ENCODE measurements around the gene NRXN3.
A peak's percentile ranks its signal among the peaks of the same experiment; 100 is the strongest.

The NRXN3 gene

DNA sequence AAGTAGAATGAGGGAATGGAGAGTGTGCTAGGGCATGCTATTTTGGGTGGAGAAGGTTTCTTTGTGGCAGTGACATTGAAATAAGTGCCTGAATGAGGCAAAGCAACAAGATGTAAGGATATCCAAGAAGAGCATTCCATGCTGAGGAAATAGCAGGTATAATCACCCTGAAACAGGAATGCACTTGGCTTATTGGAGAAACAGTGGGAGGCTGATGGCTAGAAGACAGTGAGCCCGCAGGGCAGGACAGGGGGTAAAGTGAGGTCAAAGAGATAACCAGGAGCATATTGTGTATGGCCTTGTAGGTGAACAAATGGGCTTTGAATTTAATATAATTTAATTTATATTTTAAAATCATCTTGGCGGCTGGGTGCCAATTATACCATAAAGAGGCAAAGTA is 1164.1 kb downstream of the NRXN3 start:
- intact Hi-C loops (cut with DNase I), result no loop called here
- DNase-seq, result no peak

DNA sequence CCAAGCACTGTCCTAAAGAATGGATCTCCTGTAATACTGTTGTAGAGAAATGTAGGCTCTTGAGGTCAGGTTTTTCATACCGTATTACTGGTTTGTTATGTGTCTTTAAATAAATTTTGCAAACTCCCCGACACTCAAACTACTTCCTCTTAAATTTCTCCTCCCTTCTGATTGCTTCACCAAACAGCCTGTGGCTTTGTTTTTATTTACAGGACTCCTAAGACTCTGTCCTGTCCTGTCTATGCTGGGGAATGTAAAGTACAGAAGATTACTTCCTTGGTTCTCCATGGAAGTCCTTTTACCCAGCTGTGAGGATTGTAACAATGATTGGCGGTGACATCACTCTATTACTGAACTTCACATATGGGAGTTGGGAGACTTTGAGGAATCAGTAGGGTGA is 1167.6 kb downstream of the NRXN3 start:
- DNase-seq, result no peak
- intact Hi-C loops (cut with DNase I), result no loop called here

DNA sequence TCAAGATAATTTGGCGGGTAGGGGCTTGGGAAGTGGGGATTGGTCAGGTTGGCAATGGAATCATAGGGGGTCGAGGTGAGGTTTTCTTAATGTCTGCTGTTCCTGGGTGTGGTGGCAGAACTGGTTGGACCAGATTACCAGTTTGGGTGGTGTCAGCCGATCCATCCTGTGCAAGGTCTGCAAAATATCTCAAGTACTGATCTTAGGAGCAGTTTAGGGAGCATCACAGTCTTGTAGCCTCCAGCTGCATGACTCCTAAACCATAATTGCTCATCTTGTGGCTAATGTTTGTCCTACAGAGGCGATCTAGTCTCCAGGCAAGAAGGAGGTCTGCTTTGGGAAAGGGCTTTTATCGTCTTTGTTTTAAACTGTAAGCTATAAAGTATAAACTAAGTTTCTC is 1172.8 kb downstream of the NRXN3 start:
- intact Hi-C loops (cut with DNase I), result no loop called here
- no peak for DNase-seq

DNA sequence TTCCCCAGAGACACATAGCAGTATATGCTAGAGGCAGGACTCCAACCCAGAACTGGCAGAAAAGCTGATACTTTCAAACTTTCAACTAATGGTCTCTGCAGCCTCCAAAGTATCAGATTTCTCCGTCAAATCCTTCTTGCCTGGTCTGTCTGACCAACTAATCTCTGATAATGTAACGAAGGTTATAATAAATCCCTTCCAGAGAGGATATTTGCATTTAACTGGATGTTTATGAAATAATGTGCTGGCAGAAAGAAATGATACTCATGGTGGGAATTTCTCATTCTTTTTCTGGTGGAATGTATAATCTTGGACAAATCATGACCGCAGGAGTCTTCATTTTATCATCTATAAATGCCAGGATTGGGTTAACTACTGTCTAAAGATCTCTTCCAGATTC is 1180.8 kb downstream of the NRXN3 start:
- intact Hi-C loops (cut with DNase I), result no loop called here
- DNase-seq, result no peak

DNA sequence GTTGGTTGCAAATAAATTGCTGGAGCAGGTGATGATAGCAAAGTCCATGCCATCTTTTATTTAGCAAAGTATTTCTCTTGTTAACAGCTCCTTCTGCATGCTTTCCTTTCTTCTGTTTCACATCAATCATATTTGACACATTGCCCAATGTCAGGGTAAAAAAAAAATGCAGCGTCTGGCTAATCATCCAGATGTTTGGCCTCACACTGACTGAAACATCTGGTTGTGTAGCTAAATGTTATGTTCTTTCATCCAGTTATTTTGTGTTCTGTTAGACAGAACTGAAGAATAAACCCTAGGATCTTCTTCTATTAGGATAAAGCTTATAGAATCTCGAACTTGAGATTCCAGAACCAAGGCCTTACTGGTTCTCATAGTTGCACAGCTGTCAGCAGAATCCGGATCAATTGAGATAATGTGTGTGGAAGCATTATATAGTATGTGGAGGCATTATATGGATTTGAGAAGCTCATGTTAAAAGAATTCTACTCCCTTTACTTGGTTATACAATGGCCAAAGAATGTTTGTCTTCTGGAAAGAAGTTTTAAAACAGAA is 1182.0 kb downstream of the NRXN3 start:
- intact Hi-C loops (cut with DNase I), result no loop called here
- DNase-seq, result no peak

DNA sequence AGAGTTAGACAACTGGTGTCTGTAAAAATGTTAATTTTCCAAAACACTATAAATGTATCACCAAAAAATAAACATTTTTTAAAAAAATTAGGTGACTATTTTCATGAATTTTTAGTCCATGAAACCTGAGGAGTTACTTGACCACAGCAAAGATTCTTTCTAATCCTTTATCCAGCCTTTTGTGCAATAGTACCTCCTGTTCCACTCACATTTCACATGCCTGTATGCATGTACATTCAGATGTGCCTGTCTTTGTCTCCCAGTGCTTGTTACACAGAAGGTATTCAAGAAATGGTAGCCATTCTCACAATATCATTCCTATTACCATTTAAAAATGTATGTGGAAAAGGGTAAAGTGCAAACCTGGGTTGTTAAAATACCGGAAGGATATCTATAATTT is 1184.2 kb downstream of the NRXN3 start:
- intact Hi-C loops (cut with DNase I), result no loop called here
- DNase-seq, result no peak

DNA sequence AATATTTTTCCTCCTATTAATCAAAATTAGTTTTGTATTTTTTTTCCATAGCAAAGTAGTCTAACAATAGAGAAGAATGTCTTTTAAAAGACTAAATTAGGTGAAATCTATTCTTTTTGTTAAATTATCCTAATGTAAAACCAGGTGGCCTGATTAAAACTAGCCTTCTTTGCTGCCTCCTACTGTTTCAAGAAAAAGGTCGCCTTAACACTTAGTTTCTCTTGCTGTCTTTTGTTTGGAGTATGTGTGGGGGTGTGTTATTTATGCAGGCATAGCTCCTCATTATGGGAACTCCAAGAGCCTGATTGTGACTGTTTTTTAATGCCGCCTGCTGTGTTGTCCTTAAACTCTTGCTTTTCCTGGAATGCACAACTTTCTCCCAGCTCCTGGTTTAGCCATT is 1185.9 kb downstream of the NRXN3 start:
- DNase-seq, result no peak
- intact Hi-C loops (cut with DNase I), result no loop called here

DNA sequence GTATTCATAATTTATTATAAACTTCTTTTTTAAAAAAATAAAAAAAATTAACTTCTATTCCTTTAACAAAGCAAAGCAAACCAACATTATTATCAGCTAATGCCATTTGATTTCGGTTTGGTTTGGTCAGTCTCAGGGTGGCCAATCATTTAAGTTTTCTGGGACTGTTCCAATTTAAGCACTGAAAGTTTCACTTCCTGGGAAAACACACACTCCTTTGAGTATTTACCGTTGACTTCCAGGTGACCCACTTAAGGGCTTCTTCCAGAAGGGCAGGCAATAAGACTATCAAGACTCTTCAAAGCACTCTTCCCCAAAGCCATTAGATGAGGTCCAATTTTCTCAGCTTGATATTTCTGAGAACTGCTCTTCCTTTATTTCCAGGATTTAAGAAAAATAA is 1187.1 kb downstream of the NRXN3 start:
- intact Hi-C loops (cut with DNase I), result no loop called here
- no peak for DNase-seq

DNA sequence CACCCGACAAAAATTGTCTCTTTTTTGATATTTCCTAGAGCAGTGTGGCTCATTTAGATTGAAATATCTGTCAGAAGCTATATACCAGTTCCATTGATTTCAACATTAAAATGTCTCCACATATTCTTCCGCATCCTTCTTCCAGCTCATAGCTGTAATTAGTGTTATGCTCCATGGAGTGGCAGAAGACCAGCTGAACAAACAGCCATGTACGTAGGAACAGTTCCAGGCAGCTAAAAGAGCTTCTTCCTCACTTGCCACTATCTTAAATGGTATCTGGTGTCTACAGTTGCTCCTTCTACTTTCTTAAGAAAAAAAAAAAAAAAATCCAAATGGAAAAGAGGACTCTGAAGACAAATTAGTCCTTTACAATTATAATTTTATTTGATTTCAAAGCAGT is 1193.1 kb downstream of the NRXN3 start:
- DNase-seq, result no peak
- intact Hi-C loops (cut with DNase I), result no loop called here

DNA sequence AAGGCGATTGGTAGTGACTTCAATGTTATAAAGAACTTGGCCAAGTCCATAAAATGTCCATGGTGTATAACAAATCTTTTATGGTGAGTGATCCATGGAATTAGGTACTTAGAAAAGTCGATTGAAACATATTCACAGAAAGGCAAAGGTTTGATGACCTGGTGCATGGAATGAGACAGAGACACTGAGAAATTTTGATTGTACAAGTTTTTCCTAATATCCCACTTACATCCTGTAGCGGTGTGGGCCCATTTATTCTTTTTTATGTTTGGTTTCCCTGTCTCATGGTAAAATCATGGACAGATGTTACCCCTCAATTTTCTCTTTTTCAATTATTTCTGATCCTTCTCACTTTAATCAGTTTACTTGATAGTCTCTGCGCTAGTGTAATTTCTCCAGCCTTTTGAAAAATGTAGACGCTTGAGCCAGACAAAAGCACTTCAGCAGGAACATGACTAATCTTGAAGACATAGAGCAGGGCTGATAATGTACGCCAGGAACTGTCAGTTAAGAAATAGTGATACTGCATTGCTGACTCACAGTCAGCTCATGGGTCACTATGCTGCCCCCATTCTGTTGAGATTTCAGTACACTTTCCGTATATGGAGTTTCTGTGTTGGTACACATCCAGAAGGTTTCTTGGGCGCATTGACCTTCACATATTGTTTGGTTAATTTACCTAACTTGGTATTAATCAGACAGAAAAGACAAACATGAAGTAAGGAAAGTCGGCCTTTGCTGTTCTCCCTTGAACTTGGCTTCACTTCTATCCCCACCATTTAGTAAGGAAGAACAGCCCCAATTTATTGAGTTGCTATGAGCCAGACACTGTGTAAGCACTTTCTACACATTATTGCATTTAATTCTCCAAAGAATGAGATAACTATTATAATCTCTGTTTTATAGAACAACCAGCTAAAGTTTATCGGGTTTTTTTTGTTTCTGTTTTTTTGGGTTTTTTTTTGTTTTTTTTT is 1199.5 kb downstream of the NRXN3 start:
- intact Hi-C loops (cut with DNase I), result no loop called here
- no peak for DNase-seq

DNA sequence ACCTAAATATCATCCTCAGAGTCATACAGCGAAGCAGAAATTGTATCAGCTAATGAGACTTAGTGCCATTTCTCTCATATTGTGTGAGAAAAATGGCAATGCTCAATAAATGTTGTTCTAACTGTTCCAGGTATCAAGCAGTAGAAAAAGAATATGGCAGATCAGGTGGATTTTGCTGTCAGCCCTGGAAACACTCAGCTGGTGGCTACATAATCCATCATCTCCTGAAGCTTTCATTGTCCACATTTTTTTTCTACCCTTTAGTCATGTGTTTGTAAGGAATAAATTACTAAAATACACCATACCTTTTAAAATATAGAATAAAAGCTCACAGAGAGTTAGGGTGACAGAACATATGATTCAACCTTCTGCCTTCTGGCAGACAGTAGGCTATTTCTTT is 1200.8 kb downstream of the NRXN3 start:
- no peak for DNase-seq
- intact Hi-C loops (cut with DNase I), result no loop called here

DNA sequence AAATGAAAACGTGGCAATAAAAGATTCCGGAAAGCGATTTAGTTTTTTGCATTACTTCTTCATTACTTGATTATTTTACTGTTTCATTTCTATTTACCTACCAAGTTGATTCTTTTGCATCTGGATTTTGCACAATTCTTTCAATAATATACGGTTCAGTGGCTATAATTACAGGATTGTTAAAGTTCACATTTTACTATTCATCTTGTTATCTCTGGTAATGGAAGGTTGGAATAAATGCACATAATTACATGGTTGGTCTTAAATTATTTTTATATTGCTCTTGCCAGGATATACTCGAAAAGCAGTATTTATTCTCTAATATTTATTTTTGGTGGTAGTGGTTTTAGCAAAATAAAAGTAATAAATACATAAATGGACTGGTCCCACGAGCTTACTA is 1203.3 kb downstream of the NRXN3 start:
- intact Hi-C loops (cut with DNase I), result no loop called here

DNA sequence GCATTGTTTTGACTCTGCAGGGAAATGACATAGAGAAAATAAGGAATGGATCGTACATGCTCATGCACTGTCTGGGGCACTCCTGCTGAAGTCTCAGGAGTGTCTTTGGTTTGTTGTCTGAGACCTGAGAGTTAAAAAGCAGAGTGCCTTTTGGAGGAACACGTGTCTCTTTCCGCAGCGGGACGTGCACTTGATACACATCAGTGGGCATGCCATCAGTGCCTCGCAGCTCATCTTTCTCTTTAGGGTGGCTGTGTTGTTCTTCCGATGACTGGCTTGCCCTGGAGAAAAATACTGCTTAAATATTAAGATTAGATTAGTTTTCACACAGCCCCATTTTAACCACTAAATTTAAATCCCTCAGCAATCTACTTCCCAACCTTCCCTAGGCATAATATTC is 1205.2 kb downstream of the NRXN3 start:
- intact Hi-C loops (cut with DNase I), result no loop called here
- no peak for DNase-seq

More for the DNA sequence above, 1203.3 kb downstream of the NRXN3 start:
- no peak for DNase-seq

DNA sequence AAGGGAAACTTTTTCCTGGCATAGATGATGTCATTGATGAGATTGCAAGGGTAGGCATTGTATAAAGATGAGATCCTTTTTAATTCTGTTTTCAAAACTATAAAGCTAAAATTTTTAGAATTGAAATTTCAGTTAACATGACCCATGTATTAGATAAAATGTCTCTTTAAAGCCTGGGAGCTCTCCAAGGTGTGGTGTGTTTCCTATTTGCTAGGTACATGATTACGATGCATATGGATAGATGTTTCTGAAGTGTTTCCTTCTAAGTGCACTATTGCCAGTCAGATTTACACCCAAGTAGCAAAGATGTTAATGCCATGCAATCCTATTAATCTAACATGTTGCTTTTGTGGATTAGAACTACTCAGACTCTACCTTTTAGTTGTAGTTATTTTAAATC is 1206.4 kb downstream of the NRXN3 start:
- DNase-seq, result no peak
- intact Hi-C loops (cut with DNase I), result no loop called here

DNA sequence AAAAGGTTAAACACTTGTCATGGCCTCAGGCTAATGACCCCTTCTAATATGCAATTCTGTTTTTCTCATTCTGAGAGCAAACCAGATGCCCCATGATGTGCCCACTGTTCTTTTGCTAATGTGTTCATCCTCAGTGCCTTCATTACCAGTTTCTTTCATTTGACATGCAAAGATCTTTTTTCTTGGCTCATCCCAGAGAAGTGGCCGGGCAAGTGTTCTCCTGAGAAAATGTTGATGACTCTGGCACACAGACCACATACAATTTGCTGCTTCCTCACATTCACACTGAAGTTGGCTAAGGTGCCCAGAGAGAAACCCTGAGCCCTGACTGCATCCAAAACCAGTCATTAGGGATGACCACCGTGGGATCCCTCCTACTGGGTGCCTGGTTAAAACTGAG is 1207.8 kb downstream of the NRXN3 start:
- no peak for DNase-seq
- intact Hi-C loops (cut with DNase I), result no loop called here

DNA sequence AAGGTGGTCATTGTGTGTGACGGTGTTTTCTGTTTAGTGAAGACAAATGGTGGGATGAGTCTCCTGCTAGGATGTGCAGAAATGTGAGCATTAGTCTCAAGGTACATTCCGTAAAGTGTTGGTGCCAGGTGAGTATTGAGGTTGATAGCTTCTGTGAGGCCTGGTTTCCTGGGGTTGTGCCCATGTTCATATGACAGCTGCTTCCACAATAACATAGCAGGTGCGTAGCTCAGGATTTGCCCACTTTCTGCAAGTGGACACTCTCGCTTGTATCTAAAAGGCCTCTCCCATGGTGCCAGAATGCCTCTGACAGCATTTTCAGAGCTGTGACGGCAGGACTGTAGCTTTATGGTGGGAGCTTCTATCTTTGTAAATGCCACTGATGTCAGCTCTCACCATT is 1209.1 kb downstream of the NRXN3 start:
- DNase-seq, result no peak
- intact Hi-C loops (cut with DNase I), result no loop called here

DNA sequence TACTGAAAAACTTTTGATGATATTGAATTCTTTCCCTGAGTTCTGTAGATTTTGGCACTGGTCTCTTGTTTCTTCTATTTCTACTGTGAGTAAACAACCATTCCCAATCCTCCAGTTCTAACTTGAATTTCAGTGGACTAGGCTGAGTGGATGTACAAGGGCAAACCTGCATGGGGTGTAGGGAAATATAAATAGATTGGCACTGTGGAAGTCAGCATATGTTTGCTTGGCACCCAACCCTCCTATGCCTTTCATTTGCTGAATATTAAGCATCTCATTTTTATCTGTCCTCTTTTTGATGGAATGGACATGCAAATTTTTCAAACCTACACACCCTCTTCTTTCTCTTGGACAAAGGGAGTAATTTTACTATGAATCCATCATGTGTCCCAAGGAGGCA is 1212.9 kb downstream of the NRXN3 start:
- intact Hi-C loops (cut with DNase I), result no loop called here
- DNase-seq, result no peak

DNA sequence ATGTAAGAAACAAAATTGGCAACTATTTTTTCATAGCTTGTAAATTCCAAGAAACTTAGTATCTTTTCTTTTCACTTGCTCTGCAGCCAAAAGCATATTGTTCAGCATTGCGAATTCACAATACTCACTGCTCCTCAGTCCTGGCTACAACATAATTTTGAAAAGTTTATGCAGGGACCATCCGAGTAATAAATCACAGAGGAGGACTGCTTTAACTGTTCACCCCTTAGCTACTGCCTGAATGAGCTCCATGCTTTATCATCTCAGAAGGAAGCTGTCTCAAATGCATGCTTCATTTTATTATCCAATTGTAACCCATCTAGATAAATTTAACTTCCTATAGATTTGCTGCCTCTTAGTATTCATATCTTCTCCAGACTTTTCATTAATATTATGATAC is 1213.3 kb downstream of the NRXN3 start:
- no peak for DNase-seq
- intact Hi-C loops (cut with DNase I), result no loop called here

DNA sequence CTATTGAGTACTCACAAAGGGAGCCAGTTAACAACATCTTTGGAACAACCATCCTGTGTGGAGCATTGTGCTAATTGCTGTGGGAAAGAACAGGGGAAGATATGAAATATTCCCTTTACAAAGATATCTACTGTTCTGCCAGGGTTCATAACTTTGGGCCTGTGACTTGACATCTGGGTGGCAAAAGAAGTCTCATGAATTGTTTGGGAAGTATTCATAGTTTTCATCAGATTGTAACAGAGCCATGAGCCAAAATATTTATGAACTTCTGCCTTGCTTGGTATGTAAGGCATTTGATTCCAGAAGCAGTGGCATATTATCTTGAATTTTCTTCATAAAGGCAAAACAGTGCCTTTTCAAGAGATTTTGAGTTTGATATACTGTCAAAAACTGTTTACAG is 1224.9 kb downstream of the NRXN3 start:
- no peak for DNase-seq
- intact Hi-C loops (cut with DNase I), result no loop called here

DNA sequence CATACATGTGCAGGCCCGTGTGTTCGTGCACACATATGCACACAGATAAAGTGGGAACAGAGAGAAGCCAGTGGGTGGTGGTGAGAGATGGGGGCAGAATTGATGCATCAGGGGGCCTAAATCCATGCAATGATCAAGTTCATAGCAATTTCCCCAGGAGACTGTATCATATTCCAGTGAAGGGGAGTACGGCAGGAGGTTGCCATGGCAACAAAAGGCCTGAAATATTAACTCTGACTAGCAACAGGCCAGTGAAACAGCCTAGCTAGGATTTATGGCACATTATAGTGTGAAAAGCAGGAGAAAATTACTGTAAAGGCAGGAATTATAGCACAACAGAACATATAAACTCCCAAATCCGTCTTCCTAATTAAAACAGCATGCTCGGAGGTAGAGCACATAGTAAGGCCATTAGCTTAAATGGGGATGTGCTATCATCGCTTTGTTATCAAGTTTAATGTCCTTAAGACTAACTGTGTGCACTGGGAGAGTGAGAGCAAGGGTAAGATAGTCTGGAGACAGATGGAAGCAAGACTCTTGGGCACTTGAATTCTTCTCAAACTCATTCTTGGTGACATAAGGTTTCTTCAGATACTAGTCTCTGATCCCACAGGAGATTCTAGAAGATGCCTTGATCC is 1234.8 kb downstream of the NRXN3 start:
- intact Hi-C loops (cut with DNase I), result no loop called here
- peak in 14 of 42 donors; percentile 7 to 58 (median 14) for DNase-seq

DNA sequence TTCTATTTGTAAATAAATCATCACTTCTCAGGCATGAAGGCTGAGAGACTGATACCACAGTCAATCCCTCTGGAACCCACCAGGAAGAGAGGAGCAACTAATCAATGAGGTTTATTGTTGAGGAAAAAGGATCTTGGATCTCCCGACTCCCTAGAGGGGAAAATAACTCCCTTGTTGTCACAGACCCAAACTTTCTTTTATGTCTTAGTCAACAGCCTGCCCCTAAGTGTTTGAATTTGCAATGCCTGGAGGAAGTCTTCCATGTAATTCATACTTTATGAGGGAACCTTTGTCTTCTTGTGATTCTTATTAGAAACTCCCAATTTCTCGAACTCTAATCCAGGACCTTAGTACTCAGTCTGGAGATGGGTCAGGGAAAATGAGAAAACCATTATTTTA is 1235.3 kb downstream of the NRXN3 start:
- intact Hi-C loops (cut with DNase I), result no loop called here

More for the DNA sequence above, 1235.3 kb downstream of the NRXN3 start:
- no peak for DNase-seq

Data from head of caudate nucleus (tissue), 42 donors.